HL-60 (cell line): ENCODE data around the gene SSBP1.
"Not testable (repeated sequence)": the region's sequence is repeated elsewhere in the genome, so short reads cannot be mapped to it uniquely, and the experiment has no call there.

Experiments
- DNase-seq, 2 experiments: peaks; one replicate each; pipeline ENCODE4 v3.0.0-alpha.2; 2010 to 2020; ENCODE audit warnings: low read depth in 1 of 2, low spot score in 1 of 2
- H3K27ac ChIP-seq: fragments of 250-450 bp; sonication (Bioruptor Pico); replicated peaks from 2 replicates; pipeline ENCODE4 v1.5.1; 2020; ENCODE audit warnings: mild to moderate bottlenecking, moderate library complexity
- H3K27me3 ChIP-seq: fragments of 250-450 bp; sonication (Bioruptor Pico); 2 replicates; pipeline ENCODE4 v1.5.1; 2021; ENCODE audit warnings: mild to moderate bottlenecking, moderate library complexity; ENCODE audit not compliant: insufficient read depth, poor library complexity, severe bottlenecking
- H3K4me3 ChIP-seq: replicated peaks from 2 replicates; pipeline ENCODE4 v1.5.1; 2011; ENCODE audit warnings: mild to moderate bottlenecking, control low read depth, low read length; ENCODE audit not compliant: insufficient read depth
- CTCF ChIP-seq: IDR thresholded peaks from one replicate; pipeline ENCODE4 v1.5.1; 2011; ENCODE audit warnings: low read length, control low read depth, inconsistent platforms; ENCODE audit not compliant: insufficient read depth
- GABPA ChIP-seq: IDR thresholded peaks from 2 replicates; pipeline ENCODE4 v1.6.1; 2012; ENCODE audit warnings: low read depth
- POLR2AphosphoS5 ChIP-seq: IDR thresholded peaks from 2 replicates; pipeline ENCODE4 v1.6.1; 2012; ENCODE audit warnings: low read depth
- REST ChIP-seq: IDR thresholded peaks from 2 replicates; pipeline ENCODE4 v1.6.1; 2012; ENCODE audit warnings: low read depth; ENCODE audit not compliant: insufficient replicate concordance
- SPI1 ChIP-seq: IDR thresholded peaks from 2 replicates; pipeline ENCODE4 v1.6.1; 2012; ENCODE audit warnings: low read depth, mild to moderate bottlenecking, borderline replicate concordance

Gene SSBP1

GRCh38 chr7:141748396-141748795 lies 10.2 kb downstream of the SSBP1 start:
- Histone ChIP-seq H3K27me3 (no peaks in the 10 kb centered on the region), H3K4me3 (no peak overlapping the region), H3K27ac (no peak overlapping the region)
- DNase-seq, result no peak
- TF ChIP-seq SPI1 (no peak), POLR2AphosphoS5 (no peak), REST (no peak), GABPA (no peak), CTCF (no peak)

GRCh38 chr7:141751904-141752303 lies 13.7 kb downstream of the SSBP1 start:
- H3K4me3 ChIP-seq, H3K27me3 ChIP-seq, H3K27ac ChIP-seq, DNase-seq: not testable (repeated sequence)

GRCh38 chr7:141752634-141753033 lies 14.5 kb downstream of the SSBP1 start:
- no peak overlapping the region for H3K4me3 ChIP-seq
- no peak overlapping the region for H3K27ac ChIP-seq
- no peak for TF ChIP-seq SPI1
- no peak for TF ChIP-seq REST
- no peak for TF ChIP-seq CTCF
- no peak for TF ChIP-seq GABPA
- no peak for TF ChIP-seq POLR2AphosphoS5
- H3K27me3 ChIP-seq, result no peaks in the 10 kb centered on the region
- DNase-seq, result no peak

GRCh38 chr7:141754939-141755338 lies 16.8 kb downstream of the SSBP1 start:
- H3K4me3 ChIP-seq, result no peak overlapping the region
- H3K27ac ChIP-seq, result no peak overlapping the region
- no peaks in the 10 kb centered on the region for H3K27me3 ChIP-seq
- peak in 1 of 2 experiments; percentile 22 for DNase-seq
- TF ChIP-seq GABPA (no peak), CTCF (peak; percentile 12)
